K562 (cell line): Measurements from ENCODE around the gene ATP9B. TPM values are rescaled to one million over a fixed set of nuclear protein-coding genes. Genes with fewer than 3 reads are reported as not detected.

Experiments
- ATAC-seq: fragments of 200-7000 bp; cut with Tn5 transposase; 3 replicates; pipeline ENCODE4 v1.9.1; 2020; ENCODE audit warnings: moderate library complexity
- BruUV-seq: library from RNA; stranded (reverse); fragments of 400-500 nt; replicated peaks from 2 replicates; lab custom pipeline; 2021; lab: Mats Ljungman, UMichigan
- CTCF ChIA-PET: fragments of 300-600 bp; formaldehyde crosslinking; extraction: SDS; loops from one replicate; lab custom pipeline; 2021; ENCODE audit warnings: low intra/inter-chr PET ratio; lab: Yijun Ruan, JAX
- POLR2A ChIA-PET: fragments of 300-600, 350-650 bp; sonication (Branson Sonifier 250); formaldehyde crosslinking; extraction: SDS; loops from one replicate; lab custom pipeline; 2021; ENCODE audit warnings: antibody characterized with exemption, inconsistent platforms; lab: Yijun Ruan, JAX
- DNase-seq, 4 experiments: peaks; one replicate each; pipeline versions ENCODE4 v3.0.0 to v3.0.0-alpha.2; 2011 to 2018; ENCODE audit warnings: low spot score in 3 of 4, mixed read lengths in 3 of 4; ENCODE audit errors: extremely low read depth in 1 of 4
- FAIRE-seq: peaks from 2 replicates; lab custom pipeline; 2011; peaks lifted over from hg19 to GRCh38; lab: Jason Lieb, UNC
- H2AFZ ChIP-seq: 2 replicates; pipeline ENCODE4 v1.6.0; 2011; ENCODE audit warnings: low read depth, low read length, control low read depth, inconsistent platforms
- H3K27ac ChIP-seq: fragments of 200-600 bp; 3 replicates; pipeline ENCODE4 v1.8.0; 2011; ENCODE audit warnings: low read depth, mild to moderate bottlenecking, control low read depth, inconsistent platforms, low read length, moderate library complexity, mixed read lengths; ENCODE audit errors: extremely low read depth
- H3K27me3 ChIP-seq, 2 experiments: fragments of 300-600 bp in 1 of 2; 2 replicates in 1 of 2; 3 replicates in 1 of 2; pipeline versions ENCODE4 v1.6.0 to v1.8.0; 2011; ENCODE audit warnings: inconsistent platforms in 2 of 2, low read length in 2 of 2, mild to moderate bottlenecking in 1 of 2, mixed read lengths in 1 of 2, moderate library complexity in 1 of 2; ENCODE audit not compliant: control insufficient read depth in 2 of 2, insufficient read depth in 2 of 2
- H3K36me3 ChIP-seq: fragments of 300-600 bp; 3 replicates; pipeline ENCODE4 v1.8.0; 2011; ENCODE audit warnings: mild to moderate bottlenecking, low read length, inconsistent platforms; ENCODE audit not compliant: control insufficient read depth, insufficient read depth
- H3K4me1 ChIP-seq, 2 experiments: fragments of 200-600 bp in 1 of 2; replicated peaks in 1 of 2; 2 replicates in 1 of 2; 3 replicates in 1 of 2; pipeline versions ENCODE4 v1.5.1 to v1.8.0; 2011; ENCODE audit warnings: inconsistent platforms in 2 of 2, low read length in 2 of 2, mild to moderate bottlenecking in 1 of 2, mixed read lengths in 1 of 2, moderate library complexity in 1 of 2; ENCODE audit not compliant: control insufficient read depth in 2 of 2, insufficient read depth in 2 of 2
- H3K4me2 ChIP-seq: 2 replicates; pipeline ENCODE4 v1.6.1; 2011; ENCODE audit warnings: low read length, control low read depth, inconsistent platforms, mixed read lengths; ENCODE audit not compliant: insufficient read depth
- H3K4me3 ChIP-seq: fragments of 200-600 bp; sonication (generic), shearing (Covaris generic); 2 replicates; pipeline ENCODE4 v1.5.1; 2016; ENCODE audit warnings: control low read depth, inconsistent platforms
- H3K79me2 ChIP-seq: fragments of 200-600 bp; 3 replicates; pipeline ENCODE4 v1.8.0; 2011; ENCODE audit warnings: low read length, inconsistent platforms; ENCODE audit not compliant: control insufficient read depth, insufficient read depth
- H3K9ac ChIP-seq, 2 experiments: 2 replicates each; pipeline versions ENCODE4 v1.6.0 to v1.6.1; 2011; ENCODE audit warnings: low read depth in 2 of 2, low read length in 2 of 2, control low read depth in 1 of 2, inconsistent platforms in 1 of 2, mild to moderate bottlenecking in 1 of 2, mixed read lengths in 1 of 2; ENCODE audit not compliant: insufficient read depth in 1 of 2
- H3K9me1 ChIP-seq: one replicate; pipeline ENCODE4 v1.6.0; 2011; ENCODE audit warnings: inconsistent platforms, mild to moderate bottlenecking, low read length, moderate library complexity; ENCODE audit not compliant: control insufficient read depth, insufficient read depth
- H3K9me3 ChIP-seq: replicated peaks from 2 replicates; pipeline ENCODE4 v1.5.1; 2011; ENCODE audit warnings: low read depth, low read length, inconsistent platforms; ENCODE audit not compliant: control insufficient read depth, insufficient read depth
- H4K20me1 ChIP-seq: replicated peaks from 2 replicates; pipeline ENCODE4 v1.6.1; 2011; ENCODE audit warnings: low read length, inconsistent platforms, mixed read lengths; ENCODE audit not compliant: control insufficient read depth, insufficient read depth
- E2F6 ChIP-seq, 2 experiments: IDR thresholded peaks; 2 replicates each; pipeline ENCODE4 v1.6.1; 2011; ENCODE audit warnings: borderline replicate concordance in 1 of 2, control low read depth in 1 of 2, low read depth in 1 of 2, low read length in 1 of 2, mild to moderate bottlenecking in 1 of 2, mixed read lengths in 1 of 2, moderate library complexity in 1 of 2; ENCODE audit not compliant: insufficient read depth in 1 of 2, insufficient read length in 1 of 2, poor library complexity in 1 of 2, severe bottlenecking in 1 of 2; ENCODE audit errors: extremely low read depth in 1 of 2
- HMBOX1 ChIP-seq: sonication (generic); IDR thresholded peaks from 2 replicates; pipeline ENCODE4 v1.6.1; 2016
- HMGXB4 ChIP-seq: sonication (generic); formaldehyde crosslinking; IDR thresholded peaks from 2 replicates; pipeline ENCODE4 v1.8.1; 2023; ENCODE audit warnings: mild to moderate bottlenecking, missing genetic modification reagents
- HNRNPLL ChIP-seq: fragments of 200-400 bp; formaldehyde crosslinking; IDR thresholded peaks from 2 replicates; pipeline ENCODE4 v1.6.1; 2017; ENCODE audit warnings: low read length, low read depth, mild to moderate bottlenecking; ENCODE audit not compliant: poor library complexity, severe bottlenecking
- IFI16 ChIP-seq: fragments of 250-450 bp; sonication (Bioruptor Pico); IDR thresholded peaks from 2 replicates; pipeline ENCODE4 v2.1.2; 2022; ENCODE audit warnings: mild to moderate bottlenecking, inconsistent platforms
- LEF1 ChIP-seq: fragments of 450-650 bp; IDR thresholded peaks from 2 replicates; pipeline ENCODE4 v1.6.1; 2016; ENCODE audit warnings: mild to moderate bottlenecking
- NCOA4 ChIP-seq: fragments of 450-650 bp; IDR thresholded peaks from 2 replicates; pipeline ENCODE4 v1.6.1; 2018; ENCODE audit warnings: mild to moderate bottlenecking; ENCODE audit not compliant: partially characterized antibody
- PTTG1 ChIP-seq: fragments of 450-650 bp; IDR thresholded peaks from 2 replicates; pipeline ENCODE4 v1.6.1; 2016; ENCODE audit warnings: low read depth, mild to moderate bottlenecking, missing genetic modification characterization, missing compliant biosample characterization
- RUNX1 ChIP-seq: sonication (generic); IDR thresholded peaks from 2 replicates; pipeline ENCODE4 v1.6.1; 2016; ENCODE audit warnings: antibody characterized with exemption, low read depth
- ZC3H4 ChIP-seq: sonication (generic); formaldehyde crosslinking; IDR thresholded peaks from 2 replicates; pipeline ENCODE4 v1.9.0; 2021; ENCODE audit warnings: missing genetic modification reagents, borderline replicate concordance
- WGBS: fragments of 100-300 bp; shearing (Covaris generic); methylation state at CpG from one replicate; pipeline ENCODE4 v1.1.6; 2016; ENCODE audit warnings: low coverage, mixed read lengths; ENCODE audit not compliant: insufficient coverage; ENCODE audit errors: missing lambda C conversion rate; 5-methylcytosine and 5-hydroxymethylcytosine counted together
- in situ Hi-C: fragments of 300-500 bp; cut with MboI; formaldehyde crosslinking; loops from 4 replicates; pipeline ENCODE4 v1.15.0; 2018; ENCODE audit warnings: inconsistent platforms, mixed read lengths
- intact Hi-C: fragments of 100-400 bp; cut with micrococcal nuclease; formaldehyde crosslinking; loops from 2 replicates; pipeline ENCODE4 v1.14.2; 2022
- polyA plus RNA-seq, 8 experiments: library from polyadenylated mRNA; depleted of rRNA in 4 of 8; stranded (reverse) in 5 of 8; unstranded in 3 of 8; fragments of >200 nt; fragmentation: Nextera tagmentation in 2 of 8; fragmentation: Illumina TruSeq in 1 of 8; extraction: Ambion mirVana in 2 of 8; extraction: Trizol in 1 of 8; gene quantifications; 2 replicates each; pipeline versions ENCODE4 v1.2.1 to v1.2.3, GENCODE V29; 2011 to 2014; ENCODE audit warnings: inconsistent platforms in 1 of 8, missing spikeins in 1 of 8
- total RNA-seq, 7 experiments: library from RNA; depleted of rRNA in 6 of 7; stranded (reverse); fragments of >200 nt in 6 of 7; fragmentation: Illumina TruSeq in 2 of 7; extraction: Trizol in 2 of 7; gene quantifications; 2 replicates each; pipeline versions ENCODE4 v1.2.1 to v1.2.3, GENCODE V29; 2011 to 2021; ENCODE audit warnings: low replicate concordance in 1 of 7

The ATP9B gene
- total and polyA plus RNA-seq, 9 of the 15 experiments (the other 6 are each of a cell fraction or from before 2014, with no cell fraction given) = 0.66 to 13.2 (median 7.9) TPM

- ChIA-PET CTCF (no interaction called here), POLR2A (interaction anchor here (1.0 kb wide), 1 partner anchor 97 kb away, joined by 3 read pairs; no protein-coding TSS in a partner anchor)
- 0 out of 2 replicates have a peak overlapping the region, but pooled peaks have one; percentile 35 for H2AFZ ChIP-seq
- no peak for ATAC-seq
- in situ Hi-C loops (no loop called here), intact Hi-C loops (no loop called here)
- no peaks in the 10 kb centered on the region for H4K20me1 ChIP-seq
- H3K27me3 ChIP-seq = no peaks in the 10 kb centered on the region
- no peaks in the 10 kb centered on the region for H3K36me3 ChIP-seq
- H3K9me1 ChIP-seq = no peaks in the 10 kb centered on the region
- peak overlapping the region; percentile 91 for H3K4me3 ChIP-seq
- H3K79me2 ChIP-seq = peaks cover 41% of the 10 kb centered on the region
- DNase-seq = no peak
- H3K9ac ChIP-seq = peak overlapping the region in 1 of 2 experiments; percentile 87; a peak in 2 of 4 replicates
- H3K9me3 ChIP-seq = peaks cover 6% of the 10 kb centered on the region
- WGBS = 12% methylated on average over 3 of the region's 3 CpGs
- H3K27ac ChIP-seq = peak overlapping the region; percentile 92; the same call in 2 of the 3 replicates
- H3K4me2 ChIP-seq = peak overlapping the region; percentile 82
- FAIRE-seq = no peak
- no TSS peak for BruUV-seq
- H3K4me1 ChIP-seq = peaks cover 2 to 13% of the 10 kb centered on the region in 2 experiments; a peak in 3 of 5 replicates
- TF ChIP-seq HMGXB4 (CRISPR knock-in tag) (no peak), HMBOX1 (no peak), ZC3H4 (CRISPR knock-in tag) (no peak), PTTG1 (no peak), RUNX1 (no peak), IFI16 (CRISPR knock-in tag) (no peak), E2F6 (IDR thresholded peaks at IDR 0.05; ENCODE audit: borderline replicate concordance in 1 of 2, extremely low read depth in 1 of 2, insufficient read depth in 1 of 2, insufficient read length in 1 of 2, low read depth in 1 of 2, low read length in 1 of 2, poor library complexity in 1 of 2, severe bottlenecking in 1 of 2) (peak in 1 of 2 experiments; percentile 27), NCOA4 (no peak), HNRNPLL (no peak), LEF1 (no peak)
Measured at GRCh38 chr18:79070486-79070885, 1.3 kb downstream of the ATP9B start.
